Eye (tissue), 1 donor: ENCODE measurements around the gene MAD2L2.

Experiments used
- DNase-seq: peaks from one replicate; pipeline ENCODE4 v3.0.0-alpha.2; 2015

Gene MAD2L2

GRCh38 chr1:11652203-11652780 lies 28.7 kb downstream of the MAD2L2 start:
- DNase-seq = no peak

GRCh38 chr1:11651017-11651416 lies 29.9 kb downstream of the MAD2L2 start:
- DNase-seq = no peak

- DNase-seq = peak; percentile 68
Observed at GRCh38 chr1:11650331-11650991, 30.5 kb downstream of the MAD2L2 start.

GRCh38 chr1:11649624-11650330 lies 31.2 kb downstream of the MAD2L2 start:
- DNase-seq = no peak

GRCh38 chr1:11649237-11649623 lies 31.7 kb downstream of the MAD2L2 start:
- DNase-seq = no peak

GRCh38 chr1:11648732-11649158 lies 32.2 kb downstream of the MAD2L2 start:
- no peak for DNase-seq

- no peak for DNase-seq
Observed at GRCh38 chr1:11648039-11648438, 32.9 kb downstream of the MAD2L2 start.

GRCh38 chr1:11647333-11647732 lies 33.6 kb downstream of the MAD2L2 start:
- no peak for DNase-seq

- no peak for DNase-seq
Observed at GRCh38 chr1:11646317-11646716, 34.6 kb downstream of the MAD2L2 start.

- DNase-seq = peak; percentile 92
Observed at GRCh38 chr1:11645670-11646265, 35.2 kb downstream of the MAD2L2 start.

GRCh38 chr1:11645270-11645669 lies 35.7 kb downstream of the MAD2L2 start:
- DNase-seq = no peak

- no peak for DNase-seq
Observed at GRCh38 chr1:11643782-11644181, 37.2 kb downstream of the MAD2L2 start.

GRCh38 chr1:11642418-11643017 lies 38.4 kb downstream of the MAD2L2 start:
- DNase-seq = peak; percentile 89

GRCh38 chr1:11641776-11642305 lies 39.1 kb downstream of the MAD2L2 start:
- no peak for DNase-seq

- DNase-seq = no peak
Observed at GRCh38 chr1:11640944-11641343, 40.0 kb downstream of the MAD2L2 start.

- DNase-seq = no peak
Observed at GRCh38 chr1:11640101-11640500, 40.8 kb downstream of the MAD2L2 start.

- no peak for DNase-seq
Observed at GRCh38 chr1:11639372-11639771, 41.6 kb downstream of the MAD2L2 start.

GRCh38 chr1:11638121-11638520 lies 42.8 kb downstream of the MAD2L2 start:
- DNase-seq = no peak

- no peak for DNase-seq
Observed at GRCh38 chr1:11634365-11635192, 46.4 kb downstream of the MAD2L2 start.

GRCh38 chr1:11629184-11630016 lies 51.5 kb downstream of the MAD2L2 start:
- no peak for DNase-seq

GRCh38 chr1:11628767-11629166 lies 52.2 kb downstream of the MAD2L2 start:
- no peak for DNase-seq
